CD4-positive, alpha-beta T cell treated with Interleukin-4 for 1 hour (primary cell): ENCODE measurements around the gene COPS6.

Experiments
- DNase-seq, 2 donors: peaks; one replicate each; pipeline ENCODE4 v3.0.0-alpha.2; 2020 to 2022

COPS6 gene

GRCh38 chr7:100102950-100103840 lies 14.4 kb downstream of the COPS6 start:
- no peak for DNase-seq

GRCh38 chr7:100105534-100105933 lies 16.8 kb downstream of the COPS6 start:
- DNase-seq: no peak

DNA sequence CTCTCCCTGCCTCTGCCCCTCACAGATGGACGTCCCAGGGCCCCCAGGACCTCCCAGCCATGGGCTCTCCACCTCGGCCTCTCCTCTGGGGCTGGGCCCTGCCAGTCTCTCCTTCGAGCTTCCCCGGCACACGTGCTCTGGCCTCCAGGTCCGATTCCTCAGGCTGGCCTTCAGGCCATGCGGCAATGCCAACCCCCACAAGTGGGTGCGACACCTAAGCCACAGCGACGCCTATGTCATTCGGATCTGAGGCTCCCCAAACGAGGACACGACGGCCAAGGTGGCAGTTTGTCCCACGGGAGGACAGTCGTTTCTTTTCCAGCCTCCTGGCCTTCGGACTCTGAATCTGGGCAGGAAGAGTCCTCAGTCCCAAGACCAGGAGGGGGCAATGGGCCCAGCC lies 17.9 kb downstream of the COPS6 start:
- DNase-seq: no peak

GRCh38 chr7:100107125-100107737 lies 18.5 kb downstream of the COPS6 start:
- DNase-seq: no peak

- DNase-seq: no peak
These were observed 19.1 kb downstream of the COPS6 start for GRCh38 chr7:100107890-100108289.

DNA sequence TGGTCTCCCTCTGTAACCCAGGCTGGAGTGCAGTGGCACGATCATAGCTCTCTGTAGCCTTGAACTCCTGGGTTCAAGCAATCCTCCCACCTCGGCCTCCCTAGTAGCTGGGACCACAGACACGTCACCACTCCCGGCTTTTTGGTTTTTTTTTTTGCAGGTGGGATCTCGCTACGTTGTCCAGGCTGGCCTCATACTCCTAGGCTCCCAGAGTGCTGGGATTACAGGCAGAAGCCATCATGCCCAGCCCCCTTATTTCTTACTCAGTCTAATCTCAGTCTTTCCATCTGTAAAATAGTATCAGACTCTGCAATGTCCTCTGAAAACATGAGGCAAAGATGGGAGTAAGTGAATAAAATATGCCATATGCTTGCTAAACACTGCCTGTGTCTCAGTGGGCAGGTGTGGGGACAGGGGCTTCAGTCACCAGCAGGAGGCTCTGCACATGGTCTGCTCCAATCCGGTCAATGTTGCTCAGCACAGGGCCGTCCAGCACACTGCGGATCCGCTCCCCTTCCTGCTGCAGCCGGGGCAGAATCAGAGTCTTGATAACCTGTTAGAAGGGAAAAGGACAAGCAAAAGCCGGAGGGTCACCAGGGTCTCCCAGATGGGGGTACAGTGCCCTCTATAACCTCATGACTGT lies 20.9 kb downstream of the COPS6 start:
- DNase-seq: no peak

DNA sequence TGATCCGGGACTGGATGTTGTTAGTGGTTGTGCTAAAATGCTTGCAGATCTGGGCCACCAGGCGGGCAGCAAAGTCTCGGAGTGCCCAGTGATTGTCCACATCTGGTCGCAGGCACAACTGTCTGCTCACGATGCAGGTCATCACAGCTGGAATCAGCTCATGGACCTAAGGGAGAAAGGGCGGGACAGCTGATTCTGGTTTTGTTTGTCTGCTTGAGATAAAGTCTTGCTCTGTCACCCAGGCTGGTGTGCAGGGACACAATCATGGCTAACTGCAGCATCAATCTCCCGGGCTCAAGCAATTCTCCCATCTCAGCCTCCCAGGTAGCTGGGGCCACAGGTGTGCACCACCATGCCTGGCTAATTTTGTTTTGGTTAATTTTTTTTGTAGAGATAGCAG lies 22.4 kb downstream of the COPS6 start:
- DNase-seq: no peak

- no peak for DNase-seq
These were observed 23.1 kb downstream of the COPS6 start for GRCh38 chr7:100111914-100112313.

DNA sequence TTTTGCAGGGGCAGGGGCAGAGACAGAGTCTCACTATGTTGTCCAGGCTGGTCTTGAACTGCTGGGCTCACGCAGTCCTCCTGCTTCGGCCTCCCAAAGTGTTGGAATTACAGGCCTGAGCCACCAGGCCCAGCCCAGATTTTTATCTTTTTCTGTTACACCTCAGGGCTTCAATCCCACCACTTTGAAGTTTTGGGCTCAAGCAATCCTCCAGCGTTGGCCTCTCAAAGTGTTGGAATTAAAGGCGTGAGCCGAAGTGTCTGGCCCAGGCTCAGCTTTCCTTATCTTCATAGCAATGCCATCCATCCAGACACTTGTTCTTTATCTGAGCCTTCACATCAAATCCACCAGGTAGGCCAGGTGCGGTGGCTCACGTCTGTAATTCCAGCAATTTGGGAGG lies 26.3 kb downstream of the COPS6 start:
- DNase-seq: no peak

DNA sequence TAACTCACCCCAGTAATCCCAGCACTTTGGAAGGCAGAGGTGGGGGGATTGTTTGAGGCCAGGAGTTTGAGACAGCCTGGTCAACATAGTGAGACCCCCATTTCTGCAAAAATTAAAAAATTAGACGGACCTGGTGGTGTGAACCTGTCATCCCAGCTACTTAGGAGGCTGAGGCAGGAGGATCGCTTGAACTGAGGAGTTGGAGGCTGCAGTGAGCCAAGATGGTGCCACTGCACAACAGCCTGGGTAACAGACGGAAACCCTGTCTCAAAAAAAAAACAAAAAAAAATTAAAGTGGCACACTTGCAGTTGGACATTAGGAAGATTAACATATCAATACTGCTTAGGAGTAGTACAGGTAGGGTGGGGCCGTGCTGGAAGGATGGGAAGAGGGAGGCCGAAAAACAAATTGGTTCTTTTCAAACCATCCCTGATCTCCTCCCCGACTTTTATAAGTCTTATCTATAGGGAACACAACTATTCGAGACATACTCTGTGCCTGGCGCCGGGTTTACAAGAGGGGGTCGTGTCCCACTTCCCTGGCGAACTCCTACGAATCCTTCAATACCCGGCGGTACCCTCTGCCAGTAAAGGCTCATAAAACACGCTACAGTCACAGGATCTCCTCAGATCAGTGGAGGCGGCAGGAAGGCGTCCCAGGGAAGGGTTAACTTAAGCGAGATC lies 29.8 kb downstream of the COPS6 start:
- DNase-seq: no peak

GRCh38 chr7:100119072-100119969 lies 30.6 kb downstream of the COPS6 start, which contains the start of the genes CNPY4 and TAF6:
Gene CNPY4, plus strand, starts transcription at chr7:100119634. Its CDS starts 111 bp downstream, at chr7:100119745.
Gene TAF6, minus strand, starts transcription at chr7:100119358. Its CDS starts 5,149 bp downstream, at chr7:100114209.
- DNase-seq: peak; percentile 94 to 96

DNA sequence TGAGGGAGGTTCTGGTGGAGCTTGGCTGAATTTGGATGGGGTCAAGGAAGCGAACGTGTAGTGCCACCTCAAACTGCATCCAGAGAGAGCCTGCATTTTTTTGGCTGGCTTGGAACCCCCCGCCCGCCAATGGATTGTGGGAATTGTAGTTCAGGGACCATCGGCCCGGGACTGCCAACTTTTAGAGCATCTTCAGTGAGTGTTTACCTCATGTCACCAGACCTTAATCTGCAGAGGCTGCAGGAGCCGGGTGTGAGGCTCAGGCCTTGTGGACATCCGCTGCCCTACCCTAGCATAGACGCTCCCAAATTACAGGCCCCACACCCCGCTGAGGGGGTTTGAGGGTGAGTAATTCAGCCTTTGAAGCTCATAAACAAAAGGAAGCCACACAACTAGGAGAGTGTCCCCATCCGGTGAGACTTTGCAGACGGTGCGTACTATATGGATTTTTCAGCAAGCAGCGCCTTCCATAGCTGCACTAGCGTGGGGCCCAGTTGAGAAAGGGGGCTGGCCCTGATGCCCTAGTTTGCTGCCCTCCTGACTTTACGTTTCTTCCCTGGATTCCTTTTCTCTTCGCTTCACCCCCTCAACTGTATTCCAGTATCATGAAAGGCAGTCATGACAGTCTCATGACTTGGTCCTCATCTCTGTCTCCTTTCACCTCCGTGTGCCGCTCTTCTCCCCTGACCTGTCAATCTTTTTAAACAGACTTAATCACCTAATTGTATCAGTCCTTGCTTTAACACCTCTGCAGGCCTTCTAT lies 31.4 kb downstream of the COPS6 start:
- DNase-seq: peak; percentile 69 to 80

GRCh38 chr7:100120733-100121036 lies 31.9 kb downstream of the COPS6 start:
- no peak for DNase-seq

GRCh38 chr7:100122067-100122466 lies 33.3 kb downstream of the COPS6 start:
- no peak for DNase-seq

- DNase-seq: no peak
These were observed 33.8 kb downstream of the COPS6 start for GRCh38 chr7:100122568-100122967.

DNA sequence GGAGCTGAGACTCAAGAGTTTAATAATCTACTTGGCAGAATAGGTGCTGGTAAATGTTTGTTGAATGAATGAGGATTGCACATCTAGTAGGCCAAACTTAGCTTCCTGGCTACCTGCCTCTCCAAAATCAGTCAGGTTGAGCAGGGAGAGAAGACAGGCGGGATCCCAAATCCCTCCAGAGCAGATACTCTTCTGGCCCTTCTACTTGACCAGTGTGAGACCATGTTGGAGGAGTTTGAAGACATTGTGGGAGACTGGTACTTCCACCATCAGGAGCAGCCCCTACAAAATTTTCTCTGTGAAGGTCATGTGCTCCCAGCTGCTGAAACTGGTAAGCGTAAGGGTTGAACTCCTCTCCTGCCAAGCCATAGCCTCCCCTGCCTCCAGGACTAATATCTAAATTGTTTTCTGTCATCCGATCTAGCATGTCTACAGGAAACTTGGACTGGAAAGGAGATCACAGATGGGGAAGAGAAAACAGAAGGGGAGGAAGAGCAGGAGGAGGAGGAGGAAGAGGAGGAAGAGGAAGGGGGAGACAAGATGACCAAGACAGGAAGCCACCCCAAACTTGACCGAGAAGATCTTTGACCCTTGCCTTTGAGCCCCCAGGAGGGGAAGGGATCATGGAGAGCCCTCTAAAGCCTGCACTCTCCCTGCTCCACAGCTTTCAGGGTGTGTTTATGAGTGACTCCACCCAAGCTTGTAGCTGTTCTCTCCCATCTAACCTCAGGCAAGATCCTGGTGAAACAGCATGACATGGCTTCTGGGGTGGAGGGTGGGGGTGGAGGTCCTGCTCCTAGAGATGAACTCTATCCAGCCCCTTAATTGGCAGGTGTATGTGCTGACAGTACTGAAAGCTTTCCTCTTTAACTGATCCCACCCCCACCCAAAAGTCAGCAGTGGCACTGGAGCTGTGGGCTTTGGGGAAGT lies 35.8 kb downstream of the COPS6 start:
- DNase-seq: no peak

DNA sequence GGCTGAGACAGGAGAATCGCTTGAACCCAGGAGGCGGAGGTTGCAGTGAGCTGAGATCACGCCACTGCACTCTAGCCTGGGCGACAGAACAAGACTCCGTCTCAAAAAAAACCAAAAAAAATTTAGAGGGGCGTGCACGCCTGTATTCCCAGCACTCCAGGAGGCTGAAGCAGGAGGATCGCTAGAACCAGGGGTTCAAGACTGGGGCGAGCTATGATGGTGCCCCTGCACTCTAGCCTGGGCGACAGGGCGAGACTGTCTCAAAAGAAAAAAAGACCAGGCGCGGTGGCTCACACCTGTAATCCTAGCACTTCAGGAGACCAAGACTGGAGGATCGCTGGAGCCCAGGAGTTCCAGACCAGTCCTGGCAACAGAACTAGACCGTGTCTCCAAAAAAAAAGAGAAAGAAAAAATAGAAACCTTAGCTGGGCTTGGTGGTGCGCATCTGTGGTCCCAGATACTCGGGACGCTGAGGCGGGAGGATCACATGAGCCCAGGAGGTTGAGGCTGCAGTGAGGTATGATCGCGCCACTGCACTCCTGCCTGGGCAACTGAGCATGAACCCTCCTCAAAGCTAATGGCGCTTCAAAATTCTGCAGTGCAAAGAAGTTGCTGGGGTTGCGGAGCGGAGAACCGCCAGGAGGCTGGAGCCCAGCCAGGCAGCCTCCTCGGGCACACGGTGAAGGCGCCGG lies 37.6 kb downstream of the COPS6 start:
- DNase-seq: no peak

- peak; percentile 89 to 95 for DNase-seq
These were observed 38.4 kb downstream of the COPS6 start, which contains the start of gene MBLAC1 for GRCh38 chr7:100126931-100127865. Gene MBLAC1, plus strand, starts transcription at chr7:100126967. Its CDS starts 429 bp downstream, at chr7:100127396.
